ENCODE results near the gene AMH. TPM values are rescaled to one million over a fixed set of nuclear protein-coding genes. Genes with fewer than 3 reads are reported as not detected.

AMH gene
- total RNA-seq, 2 experiments from 2014 or later = 3.3 to 3.5 TPM

DNA sequence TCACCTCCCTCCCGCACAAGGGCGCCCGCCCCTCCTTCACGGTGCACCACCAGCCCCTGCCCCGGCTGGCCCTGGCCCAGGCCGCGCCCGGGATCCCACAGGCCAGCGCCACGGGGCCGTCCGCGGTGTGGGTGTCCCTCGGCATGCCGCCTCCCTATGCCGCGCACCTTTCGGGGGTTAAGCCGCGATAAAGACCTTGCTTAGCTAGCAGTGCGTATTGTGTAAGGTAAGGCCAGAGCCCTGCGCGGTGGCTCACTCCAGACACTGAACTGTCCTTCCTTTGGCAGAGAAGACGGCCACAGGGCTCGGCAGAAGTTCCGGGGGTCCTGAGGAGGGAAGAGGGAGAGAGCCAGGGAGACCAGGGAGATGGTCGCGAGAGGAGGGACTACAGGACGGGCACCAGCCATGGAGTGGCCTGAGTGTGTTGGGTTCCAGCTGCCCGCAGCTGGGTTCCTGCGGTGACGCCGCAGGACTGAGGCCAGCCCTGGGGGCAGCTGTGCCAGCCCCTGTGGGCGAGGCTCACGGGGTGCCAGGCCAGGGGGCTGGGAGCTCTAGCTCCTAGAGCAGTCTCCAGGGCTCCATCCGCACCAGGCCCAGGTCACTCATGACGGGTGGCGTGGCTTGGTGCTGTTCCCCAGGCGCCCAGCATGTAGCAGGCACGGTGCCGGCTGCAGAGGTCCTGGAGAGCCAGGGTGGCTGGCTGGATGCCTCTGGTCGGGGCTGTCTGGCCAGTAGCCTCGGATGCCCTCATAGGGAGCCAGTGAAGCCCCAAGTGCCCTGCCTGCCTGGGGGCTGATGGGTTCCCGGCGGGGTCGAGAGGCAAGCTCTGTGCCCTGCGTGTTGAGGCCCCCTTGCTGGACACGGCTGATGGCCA is 20.7 kb upstream of the AMH start:
- ATAC-seq (ENCODE audit: poor library complexity) (no peak), DNase-seq (no peak)
- Mint-ChIP-seq H3K4me3 (no peak overlapping the region), H3K9me3 (no peaks in the 10 kb centered on the region), H3K27ac (peak overlapping the region; percentile 51), H3K4me1 (ENCODE audit: low read depth) (no peaks in the 10 kb centered on the region), H3K36me3 (ENCODE audit: low read depth) (peaks cover 40% of the 10 kb centered on the region), H3K27me3 (no peaks in the 10 kb centered on the region)
- TF ChIP-seq CTCF (IDR thresholded peaks at IDR 0.05) = no peak
- ChIA-PET POLR2A (no interaction called here), CTCF (no interaction called here)
- H3K36me3 ChIP-seq (ENCODE audit: insufficient read depth, low read length) = peaks cover 60% of the 10 kb centered on the region
- intact Hi-C loops (cut with DNase I, micrococcal nuclease) = no loop called here
- no peaks in the 10 kb centered on the region for H3K27me3 ChIP-seq (ENCODE audit: control insufficient read depth in 1 of 2, insufficient read depth in 2 of 2, low read length in 2 of 2)
- H3K9me3 ChIP-seq (ENCODE audit: control insufficient read depth in 1 of 2, insufficient read depth in 1 of 2, low read length in 2 of 2) = no peaks in the 10 kb centered on the region
- H3K4me3 ChIP-seq (ENCODE audit: low read length) = no peak overlapping the region
- no peak overlapping the region for H3K27ac ChIP-seq (ENCODE audit: low read depth in 1 of 2, low read length in 2 of 2)
- H3K4me1 ChIP-seq (ENCODE audit: insufficient read depth, low read length) = peaks cover 11% of the 10 kb centered on the region

- Histone ChIP-seq H3K27ac (ENCODE audit: low read depth in 1 of 2, low read length in 2 of 2) (no peak overlapping the region), H3K4me1 (ENCODE audit: insufficient read depth, low read length) (peaks cover 21% of the 10 kb centered on the region), H3K27me3 (ENCODE audit: control insufficient read depth in 1 of 2, insufficient read depth in 2 of 2, low read length in 2 of 2) (no peaks in the 10 kb centered on the region), H3K36me3 (ENCODE audit: insufficient read depth, low read length) (peaks cover 64% of the 10 kb centered on the region), H3K9me3 (ENCODE audit: control insufficient read depth in 1 of 2, insufficient read depth in 1 of 2, low read length in 2 of 2) (no peaks in the 10 kb centered on the region), H3K4me3 (ENCODE audit: low read length) (no peak overlapping the region)
- DNase-seq (no peak), ATAC-seq (ENCODE audit: poor library complexity) (no peak)
- POLR2A ChIA-PET = interaction anchor here (0.7 kb wide), 1 partner anchor 10 kb away, joined by 5 read pairs; no protein-coding TSS in a partner anchor
- intact Hi-C loops (cut with DNase I, micrococcal nuclease) = loop anchor here (10.0 kb wide), 2 partner anchors 215 to 385 kb away; partner anchors contain the start of gene BTBD2 (in 1 of the 2)
- CTCF ChIA-PET = no interaction called here
- Mint-ChIP-seq H3K9me3 (no peaks in the 10 kb centered on the region), H3K4me3 (no peak overlapping the region), H3K27me3 (no peaks in the 10 kb centered on the region), H3K27ac (peak overlapping the region; percentile 51), H3K4me1 (ENCODE audit: low read depth) (peaks cover 5% of the 10 kb centered on the region), H3K36me3 (ENCODE audit: low read depth) (peaks cover 31% of the 10 kb centered on the region)
- no peak for TF ChIP-seq CTCF (IDR thresholded peaks at IDR 0.05)
Measured at GRCh38 chr19:2229103-2230032, 19.8 kb upstream of the AMH start.

DNA sequence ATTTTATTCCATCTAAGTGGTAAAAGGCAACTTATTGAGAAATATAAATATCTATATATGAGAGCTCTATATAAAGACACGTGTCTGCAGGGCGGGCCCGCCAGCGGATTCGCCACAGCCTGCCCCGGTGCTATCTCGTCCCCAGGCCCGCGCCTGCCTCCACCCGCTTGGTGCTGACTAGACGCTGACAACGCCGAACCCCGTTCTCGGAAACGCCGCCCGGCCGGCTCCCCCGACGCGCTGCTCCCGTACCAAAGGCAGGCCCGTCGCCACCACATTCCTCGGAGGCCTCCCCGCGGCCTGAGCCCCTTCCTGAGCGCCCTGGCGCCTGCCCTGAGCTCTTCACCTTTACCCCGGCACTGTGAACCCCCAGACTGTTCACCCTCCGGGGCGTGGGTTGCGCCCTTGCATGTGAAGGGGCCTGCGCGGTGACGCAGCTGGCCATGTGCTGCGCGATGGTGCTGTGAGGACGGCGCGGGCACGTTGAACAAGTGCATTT is 19.0 kb upstream of the AMH start:
- CTCF ChIA-PET = no interaction called here
- intact Hi-C loops (cut with DNase I, micrococcal nuclease) = loop anchor here (10.0 kb wide), 2 partner anchors 215 to 385 kb away; partner anchors contain the start of gene BTBD2 (in 1 of the 2)
- Histone ChIP-seq H3K27ac (ENCODE audit: low read depth in 1 of 2, low read length in 2 of 2) (no peak overlapping the region), H3K4me3 (ENCODE audit: low read length) (no peak overlapping the region), H3K27me3 (ENCODE audit: control insufficient read depth in 1 of 2, insufficient read depth in 2 of 2, low read length in 2 of 2) (no peaks in the 10 kb centered on the region), H3K4me1 (ENCODE audit: insufficient read depth, low read length) (peaks cover 28% of the 10 kb centered on the region), H3K36me3 (ENCODE audit: insufficient read depth, low read length) (peaks cover 58% of the 10 kb centered on the region), H3K9me3 (ENCODE audit: control insufficient read depth in 1 of 2, insufficient read depth in 1 of 2, low read length in 2 of 2) (no peaks in the 10 kb centered on the region)
- POLR2A ChIA-PET = interaction anchor here (0.7 kb wide), 1 partner anchor 9 kb away, joined by 5 read pairs; no protein-coding TSS in a partner anchor
- Mint-ChIP-seq H3K9me3 (no peaks in the 10 kb centered on the region), H3K4me3 (no peak overlapping the region), H3K27me3 (no peaks in the 10 kb centered on the region), H3K4me1 (ENCODE audit: low read depth) (peaks cover 8% of the 10 kb centered on the region), H3K27ac (peak overlapping the region; percentile 20), H3K36me3 (ENCODE audit: low read depth) (peaks cover 26% of the 10 kb centered on the region)
- no peak for DNase-seq
- TF ChIP-seq CTCF (IDR thresholded peaks at IDR 0.05) = no peak
- ATAC-seq (ENCODE audit: poor library complexity) = no peak

All from CD4-positive, alpha-beta T cell (primary cell).